GM19239 (cell line): ENCODE measurements around the gene CABLES2.

Source experiments
- DNase-seq: peaks from one replicate; pipeline ENCODE4 v3.0.0; 2011; ENCODE audit warnings: low spot score; ENCODE audit not compliant: insufficient read length
- FAIRE-seq: peaks from 2 replicates; lab custom pipeline; 2011; peaks lifted over from hg19 to GRCh38; lab: Jason Lieb, UNC

Gene CABLES2

DNA sequence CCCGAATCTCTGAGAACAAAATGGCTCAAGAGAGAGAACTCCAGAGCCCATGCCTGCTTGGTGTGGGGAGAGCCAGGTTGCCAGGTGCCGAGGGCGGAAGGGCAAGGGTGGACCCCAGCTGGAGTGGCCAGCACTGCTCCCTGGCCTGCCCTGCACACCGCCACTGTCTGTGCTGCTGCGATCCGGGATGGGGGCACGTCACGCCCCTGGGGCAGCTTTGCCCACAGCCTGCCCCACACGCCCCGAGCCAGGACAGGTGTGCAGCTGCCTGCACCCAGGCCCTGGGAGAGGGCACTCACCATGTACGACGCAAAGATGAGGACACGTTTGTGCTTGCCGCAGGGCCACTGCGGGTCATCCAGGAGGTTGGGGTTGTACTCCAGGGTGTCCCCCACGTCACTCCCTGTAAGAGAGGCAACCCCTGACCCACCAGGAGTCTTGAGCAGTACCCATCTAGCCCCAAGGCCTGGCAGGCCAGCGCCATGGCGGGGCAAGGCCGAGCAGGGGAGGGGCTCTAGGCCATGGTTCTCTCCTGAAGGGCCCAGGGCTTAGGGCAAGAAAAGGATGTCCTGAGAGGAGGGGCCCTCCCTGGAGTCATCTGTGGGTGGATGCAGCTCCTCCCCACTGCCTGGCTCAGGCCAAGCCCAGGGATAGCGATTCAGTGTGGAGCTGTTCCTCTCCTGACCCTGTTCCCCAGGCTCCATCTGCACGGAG, 14.3 kb downstream of the CABLES2 start:
- no peak for FAIRE-seq
- DNase-seq, result no peak

DNA sequence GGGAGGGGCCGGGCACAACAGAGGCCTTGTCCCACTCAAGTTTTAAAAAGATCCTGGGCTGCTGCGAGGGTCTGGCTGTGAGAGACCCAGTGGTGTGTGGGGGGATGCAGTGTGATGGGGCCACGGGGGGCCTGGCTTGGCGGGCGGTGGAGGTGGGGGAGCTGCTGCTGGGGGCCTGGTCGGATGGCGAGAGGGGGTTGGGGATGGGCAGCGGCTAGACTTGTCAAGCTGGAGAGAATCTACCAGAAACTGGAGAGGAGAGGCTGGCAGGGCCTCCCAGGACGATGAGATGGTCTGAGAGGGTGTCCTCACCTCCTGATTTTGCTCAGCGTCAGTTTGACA, 15.0 kb downstream of the CABLES2 start:
- DNase-seq (no peak), FAIRE-seq (no peak)

DNA sequence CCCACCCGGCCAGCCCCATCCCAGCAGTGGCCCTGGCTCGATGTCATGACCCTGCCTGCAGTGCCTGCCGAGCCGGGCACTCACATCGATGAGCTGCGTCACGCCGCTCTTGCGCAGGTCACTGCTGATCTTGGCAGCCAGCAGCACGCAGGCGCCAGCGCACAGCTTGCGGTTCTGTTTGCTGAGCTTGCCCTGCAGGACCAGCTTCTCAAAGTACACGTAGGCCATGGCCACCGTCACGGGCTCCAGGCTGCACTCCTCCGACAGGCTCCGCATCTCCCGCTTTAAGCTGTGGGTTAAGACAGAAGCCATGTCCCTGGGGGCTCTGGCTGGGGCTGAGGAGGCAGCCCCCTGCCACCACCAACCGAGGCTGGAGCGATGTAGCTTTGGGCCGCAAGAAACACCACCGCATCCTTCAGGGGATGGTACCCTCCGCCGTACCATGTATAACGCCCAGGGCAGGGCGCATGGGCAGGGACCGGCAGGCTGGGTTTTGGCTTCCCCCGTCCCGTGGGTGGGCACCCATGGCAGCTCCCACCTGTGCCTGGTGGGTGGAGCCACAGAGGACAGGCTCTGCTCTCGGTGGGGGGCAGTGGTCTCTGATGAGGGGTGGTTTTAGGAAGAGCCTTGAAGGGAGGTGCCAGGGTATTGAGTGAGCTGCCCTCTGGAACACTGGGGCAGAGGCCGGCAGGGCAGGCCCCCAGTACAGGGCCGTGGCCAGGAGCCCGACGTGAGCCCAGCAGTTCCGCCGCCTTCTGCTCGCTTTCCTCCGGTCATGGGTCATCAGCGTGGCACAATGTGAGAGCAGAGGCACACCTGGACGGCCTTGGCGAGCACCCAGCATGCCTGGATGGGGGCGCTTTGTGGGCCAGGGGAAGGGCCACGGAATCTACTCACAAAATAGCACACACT, 15.7 kb downstream of the CABLES2 start:
- FAIRE-seq, result no peak
- DNase-seq, result no peak

DNA sequence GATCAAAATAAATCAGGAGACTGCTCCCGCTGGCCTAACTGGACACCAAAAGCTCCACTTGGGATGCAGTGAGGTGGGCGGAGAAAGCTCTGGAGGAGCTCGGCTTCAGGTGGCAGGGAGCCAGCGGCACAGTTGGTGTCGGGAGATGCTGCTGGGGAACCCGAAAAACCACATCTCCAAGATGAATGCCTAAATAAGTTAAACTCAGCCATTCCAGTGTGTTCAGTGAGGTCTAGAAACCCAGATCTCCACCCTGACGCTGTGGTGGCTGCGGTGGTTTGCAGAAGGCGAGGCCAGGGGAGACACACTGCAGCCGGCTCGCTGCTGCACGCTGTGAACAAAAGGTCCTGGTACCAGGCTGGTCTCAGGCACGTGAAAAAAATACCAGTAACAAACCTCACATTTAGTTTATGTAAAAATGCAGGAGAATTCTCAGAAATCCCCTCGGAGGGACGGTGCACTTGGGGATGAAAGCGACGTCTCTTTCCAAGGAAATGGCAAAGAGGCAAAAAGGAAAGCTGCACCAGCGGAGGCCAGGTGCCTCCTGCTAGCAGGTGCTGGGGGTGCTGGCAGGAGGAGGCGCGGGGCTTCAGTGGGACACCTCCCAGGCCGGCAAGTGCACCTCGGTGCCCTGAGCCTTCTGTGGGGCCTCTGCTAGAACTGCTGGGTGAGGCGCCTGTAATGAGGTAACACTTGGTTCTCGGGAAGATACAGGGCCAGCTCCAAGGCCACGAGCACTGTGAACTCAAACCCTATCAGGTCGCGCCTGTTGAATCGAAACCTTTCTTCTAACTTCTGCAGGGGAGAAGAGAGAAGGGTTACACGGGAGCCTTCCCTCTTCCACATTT, 16.5 kb downstream of the CABLES2 start:
- FAIRE-seq (no peak), DNase-seq (no peak)

DNA sequence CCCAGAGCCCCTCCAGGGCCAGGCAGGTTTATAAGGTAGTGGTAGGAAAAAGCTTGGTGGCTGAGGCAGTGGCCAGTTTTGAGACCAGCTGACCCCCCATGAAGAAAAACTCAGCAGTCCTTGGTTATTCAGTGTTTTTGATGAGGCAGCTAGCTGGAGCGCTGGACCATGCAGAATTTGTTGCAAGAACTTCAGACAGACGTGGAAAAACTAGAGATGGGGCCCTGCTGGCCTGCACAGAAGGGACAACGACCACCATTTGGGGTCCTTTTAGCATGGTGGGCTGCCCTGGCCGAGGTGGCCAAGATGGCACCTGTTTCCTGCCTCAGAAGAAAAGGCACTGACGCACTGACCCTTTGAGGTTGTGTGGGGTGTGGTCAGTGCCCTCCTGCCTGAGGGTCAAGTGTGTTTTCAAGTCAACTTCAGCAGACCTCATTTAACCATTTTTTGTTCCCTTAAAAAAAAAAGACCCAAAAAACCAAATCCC, 17.4 kb downstream of the CABLES2 start:
- DNase-seq (no peak), FAIRE-seq (no peak)

DNA sequence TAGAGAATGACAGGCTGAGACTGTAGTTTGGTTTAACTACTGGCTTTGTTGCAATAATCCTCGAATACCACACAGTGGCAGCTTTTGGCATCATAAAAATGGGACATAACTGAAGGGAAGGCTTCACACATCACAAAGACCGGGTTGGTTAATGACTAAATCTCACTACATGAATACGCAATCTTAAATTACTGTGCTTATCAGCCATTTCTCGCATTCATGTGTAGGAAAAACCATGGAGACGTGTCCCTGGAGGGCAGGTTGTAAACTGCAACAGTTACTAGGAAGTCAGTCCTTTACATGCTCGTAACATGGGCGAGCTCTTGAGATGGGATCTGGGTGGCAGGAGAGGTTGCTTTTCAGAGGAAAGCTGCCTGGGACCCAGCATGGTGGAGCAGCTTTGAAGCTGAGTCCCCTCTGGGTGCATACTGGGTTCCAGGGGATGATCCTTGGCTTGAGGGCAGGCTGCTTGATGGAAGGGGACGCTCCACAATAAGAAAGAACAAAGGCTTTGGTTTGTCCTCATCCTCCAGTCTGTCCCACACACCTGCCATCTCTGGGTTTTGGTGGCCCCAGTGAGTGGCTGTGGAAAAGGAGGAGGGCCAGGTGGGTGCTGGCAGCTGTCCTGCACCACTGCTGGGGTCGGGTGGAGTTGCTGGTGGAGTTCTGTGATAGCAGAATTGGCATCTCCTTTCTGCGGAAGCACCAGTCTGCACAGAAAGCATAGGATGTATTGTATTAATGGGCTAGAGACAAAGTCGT, 18.1 kb downstream of the CABLES2 start:
- DNase-seq (no peak), FAIRE-seq (peak; percentile 54)

DNA sequence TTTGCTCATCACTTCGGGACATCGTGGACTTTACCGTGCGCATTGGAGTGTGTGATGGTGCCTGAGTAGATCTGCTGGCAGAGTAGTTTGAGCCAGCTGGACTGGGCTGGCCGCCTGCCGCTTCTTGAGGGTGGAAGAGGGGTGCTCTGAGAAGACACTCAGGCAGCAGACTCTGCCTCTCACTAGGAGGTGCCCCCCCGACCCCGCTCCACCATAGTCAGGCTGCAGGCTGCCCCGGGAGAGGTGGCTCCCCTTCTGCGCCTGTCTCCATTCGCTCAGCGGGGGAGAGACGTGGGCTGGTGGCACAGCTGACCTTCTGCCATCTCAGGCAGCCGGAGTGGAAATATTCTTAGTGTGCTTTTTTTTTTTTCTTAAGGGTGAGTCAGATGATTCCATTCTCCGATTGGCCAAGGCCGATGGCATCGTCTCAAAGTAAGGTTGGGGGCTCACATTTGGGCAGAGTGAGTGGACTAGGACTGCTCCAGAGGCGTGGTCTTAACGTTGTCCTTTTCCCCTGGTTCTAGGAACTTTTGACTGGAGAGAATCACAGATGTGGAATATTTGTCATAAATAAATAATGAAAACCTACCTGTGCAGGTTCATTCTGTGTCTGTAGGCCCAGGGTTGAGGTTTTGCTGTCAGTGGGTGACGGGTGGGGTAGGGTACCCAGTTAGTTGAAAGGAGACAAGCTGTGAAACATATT, 19.0 kb downstream of the CABLES2 start:
- FAIRE-seq (no peak), DNase-seq (no peak)

DNA sequence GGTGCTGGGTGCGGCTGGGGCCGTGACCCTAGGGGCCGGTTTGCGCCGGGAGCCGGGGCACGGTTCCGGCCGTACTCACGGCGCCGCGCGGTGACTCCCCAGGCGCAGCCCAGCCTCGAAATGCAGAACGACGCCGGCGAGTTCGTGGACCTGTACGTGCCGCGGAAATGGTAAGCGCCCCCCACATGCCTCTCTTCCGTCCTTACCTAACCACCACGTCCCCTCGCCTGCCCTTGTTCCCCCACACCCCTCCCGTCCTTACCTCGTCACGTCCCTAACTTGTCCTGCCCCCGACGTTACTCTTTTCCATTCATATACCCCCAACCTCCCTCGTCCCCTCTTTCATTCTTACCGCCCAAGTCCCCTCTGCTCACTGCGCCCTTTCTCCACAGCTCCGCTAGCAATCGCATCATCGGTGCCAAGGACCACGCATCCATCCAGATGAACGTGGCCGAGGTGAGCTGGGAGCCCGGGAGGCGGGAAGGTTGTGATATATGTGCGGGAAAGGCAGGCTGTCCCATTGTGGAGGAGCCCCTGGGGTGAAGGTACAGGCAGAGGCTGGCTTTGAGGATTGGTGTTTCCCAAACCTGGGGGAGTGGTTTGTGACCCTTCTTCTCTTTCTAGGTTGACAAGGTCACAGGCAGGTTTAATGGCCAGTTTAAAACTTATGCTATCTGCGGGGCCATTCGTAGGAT, 19.7 kb downstream of the CABLES2 start:
- DNase-seq, result no peak
- no peak for FAIRE-seq

DNA sequence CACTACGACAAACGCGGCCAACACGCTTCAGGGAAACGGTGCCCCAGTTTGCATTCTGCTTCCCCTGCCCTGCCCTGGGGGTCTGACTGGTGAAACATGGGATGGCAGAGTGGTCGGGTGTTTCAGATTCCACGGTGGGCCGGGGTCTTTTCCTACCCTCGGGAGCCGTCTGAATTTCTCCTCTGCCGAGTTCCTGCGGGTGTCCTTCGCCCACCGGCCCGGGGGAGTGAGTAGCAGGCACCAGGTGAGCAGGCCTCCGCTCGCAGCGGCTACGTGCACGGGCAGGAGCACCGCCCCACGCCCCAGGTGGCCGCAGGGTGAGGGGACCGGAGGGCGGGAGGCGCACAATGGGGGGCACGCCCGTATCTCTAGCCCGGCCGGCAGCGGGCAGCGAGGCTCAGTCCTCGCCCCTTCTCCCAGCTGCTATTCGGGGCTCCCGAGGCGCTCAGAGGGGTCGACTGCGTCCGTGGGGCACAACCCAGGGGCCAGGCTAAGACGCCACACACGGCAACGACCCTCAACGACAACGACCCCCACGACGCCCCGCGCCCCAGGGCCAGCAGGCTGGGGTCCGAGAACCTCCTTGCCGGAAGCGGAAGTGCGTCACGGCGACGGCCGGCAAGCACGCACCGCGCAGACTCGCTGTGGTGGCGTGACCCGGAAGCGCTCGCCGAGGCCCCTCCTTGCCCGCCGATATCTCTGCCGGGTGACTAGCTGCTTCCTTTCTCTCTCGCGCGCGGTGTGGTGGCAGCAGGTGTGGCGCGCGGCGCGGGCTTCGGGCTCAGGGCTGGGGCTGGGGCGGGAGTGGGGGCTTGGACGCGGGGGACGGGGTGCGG, 20.5 kb downstream of the CABLES2 start, which contains the start of gene RPS21:
RPS21 (plus strand) TSS at position 721 of the 836 bp plus-strand sequence. CDS start 236 bp downstream, outside the sequence.
- peak; percentile 97 for DNase-seq
- FAIRE-seq, result peak; percentile 87

DNA sequence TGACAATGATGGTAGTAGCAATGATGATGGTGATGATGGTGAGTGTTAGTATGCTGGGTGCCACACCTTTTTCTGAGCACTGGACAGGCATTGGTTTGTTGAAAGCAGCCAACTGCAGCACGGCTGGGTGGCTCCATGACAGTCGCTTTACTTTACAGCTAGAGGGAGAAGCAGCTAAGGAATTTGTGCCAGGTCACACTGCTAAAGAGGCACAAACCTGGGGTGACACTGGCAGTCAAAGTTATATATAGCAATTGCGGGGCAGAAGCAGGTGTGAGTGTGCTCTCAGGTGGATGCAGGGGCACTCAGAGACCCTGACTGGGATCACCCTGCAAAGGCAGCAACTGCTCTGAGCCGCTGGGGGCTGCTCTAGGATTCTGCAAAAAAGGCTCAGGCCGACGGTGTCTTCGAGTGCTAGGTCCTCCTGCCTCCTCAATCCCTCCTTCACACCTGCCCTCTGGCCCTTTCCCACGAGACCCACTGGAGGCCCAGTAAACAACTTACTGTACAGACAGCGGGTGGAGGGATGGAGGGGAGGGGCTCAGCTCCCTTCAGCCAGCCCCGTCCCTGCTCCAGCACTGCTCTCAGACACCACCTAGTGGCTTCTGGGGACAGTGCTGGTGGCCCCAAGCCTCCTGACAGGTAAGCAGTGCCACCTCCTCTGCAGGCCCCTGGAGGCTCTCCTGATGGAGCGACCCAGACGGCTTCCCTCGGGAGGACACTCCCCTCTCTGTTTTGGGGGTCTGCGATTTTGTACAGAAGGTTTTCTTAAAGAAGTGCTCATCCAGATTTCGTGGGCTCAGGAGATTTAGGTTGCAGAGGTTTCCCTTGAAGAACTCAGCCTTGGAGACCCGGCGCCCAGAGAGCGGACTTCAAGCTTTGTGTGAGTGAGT, 24.5 kb downstream of the CABLES2 start:
- peak; percentile 84 for DNase-seq
- peak; percentile 82 for FAIRE-seq

DNA sequence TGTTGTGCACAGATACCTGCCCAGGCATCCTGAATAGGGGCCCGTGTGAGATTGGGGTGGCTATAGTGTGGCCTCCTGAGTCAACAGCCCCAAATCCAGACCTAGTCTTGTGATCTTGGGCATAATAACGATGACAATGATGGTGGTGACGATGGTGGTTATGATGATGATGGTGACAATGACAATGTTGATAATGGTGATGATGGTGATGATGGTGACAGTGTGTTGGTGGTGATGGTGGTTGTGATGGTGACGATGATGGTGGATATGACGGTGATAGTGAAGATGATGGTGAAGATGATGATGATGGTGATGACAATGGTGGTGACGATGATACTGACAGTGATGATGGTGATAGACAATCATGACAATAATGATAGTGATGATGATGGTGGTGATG, 25.2 kb downstream of the CABLES2 start:
- no peak for DNase-seq

DNA sequence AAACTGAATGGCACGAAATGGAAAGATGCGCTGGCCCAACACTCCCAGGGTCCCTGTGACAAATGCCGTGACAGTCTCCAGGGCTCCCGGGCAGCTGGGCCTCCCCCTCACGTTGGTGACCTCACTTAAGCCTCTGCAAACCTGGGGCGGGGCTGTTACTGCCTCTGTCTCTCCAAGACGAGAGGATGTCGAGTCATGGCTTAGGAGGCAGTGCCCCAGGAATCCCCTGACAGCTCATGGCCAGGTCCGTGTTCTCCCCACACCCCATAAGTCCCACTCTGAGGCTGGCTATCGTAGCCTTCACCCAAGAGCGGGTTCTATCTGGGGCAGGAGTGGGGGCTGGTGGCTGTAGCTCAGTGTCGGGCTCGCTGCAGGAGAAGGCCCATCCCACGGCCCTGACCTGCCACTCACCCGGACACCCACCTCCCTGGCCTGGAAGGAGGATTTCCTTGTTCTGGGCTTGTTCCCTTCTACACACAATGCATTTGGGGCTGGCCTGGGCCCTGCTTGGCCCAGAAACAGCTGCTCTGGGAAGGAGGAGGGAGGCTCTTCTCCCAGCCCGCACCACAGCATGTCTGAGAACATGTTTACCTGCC, 25.8 kb downstream of the CABLES2 start:
- FAIRE-seq (no peak), DNase-seq (no peak)

More for the DNA sequence above, 25.2 kb downstream of the CABLES2 start:
- no peak for FAIRE-seq

DNA sequence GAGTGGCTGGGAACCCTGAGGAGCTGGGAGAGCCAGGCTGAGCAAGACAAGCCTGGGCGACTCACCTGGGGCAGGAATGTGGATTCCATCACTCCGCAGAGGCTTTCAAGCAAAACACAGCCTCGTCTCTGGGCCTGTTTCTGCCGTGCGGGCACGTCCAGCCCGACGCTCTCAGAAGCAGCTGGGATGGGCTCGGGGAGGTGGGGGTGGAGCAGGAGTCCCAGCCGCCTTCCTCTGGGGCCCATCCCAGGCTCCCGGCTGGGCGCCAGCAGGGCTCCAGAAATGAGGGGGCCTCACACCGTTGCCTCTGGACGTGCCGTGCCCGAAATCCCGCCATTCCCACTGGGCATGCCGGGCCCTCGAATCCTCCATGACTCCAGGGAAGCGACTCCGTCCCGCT, 28.9 kb downstream of the CABLES2 start:
- FAIRE-seq (no peak), DNase-seq (no peak)

DNA sequence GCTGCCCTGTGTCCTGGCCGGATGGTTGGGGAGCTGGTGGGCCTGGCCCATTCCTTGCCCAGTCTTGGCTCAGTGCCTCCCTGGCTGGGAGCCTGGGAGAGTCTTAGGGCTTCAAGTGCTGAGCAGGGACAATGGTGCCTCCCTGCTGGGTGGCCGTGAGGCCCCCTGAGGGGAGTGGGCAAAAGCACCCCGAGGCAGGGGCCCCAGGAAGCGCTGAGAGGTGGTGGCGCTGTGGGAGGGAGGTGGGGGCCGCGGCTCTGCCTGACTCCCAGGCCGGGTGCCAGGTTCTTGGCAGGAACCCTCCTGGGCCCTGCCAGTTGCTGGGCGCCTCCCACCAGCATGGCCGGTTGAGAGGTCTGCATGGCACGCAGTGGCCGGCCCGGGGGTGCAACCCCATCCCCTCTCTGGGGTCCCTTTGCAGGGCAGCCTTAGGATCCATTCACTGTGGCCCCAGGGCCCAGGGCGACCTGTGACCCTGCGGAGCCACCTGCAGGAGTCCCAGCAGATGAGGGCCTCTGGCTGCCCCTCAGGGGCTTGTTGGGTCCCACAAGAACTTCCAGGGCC, 29.4 kb downstream of the CABLES2 start:
- FAIRE-seq (no peak), DNase-seq (no peak)

DNA sequence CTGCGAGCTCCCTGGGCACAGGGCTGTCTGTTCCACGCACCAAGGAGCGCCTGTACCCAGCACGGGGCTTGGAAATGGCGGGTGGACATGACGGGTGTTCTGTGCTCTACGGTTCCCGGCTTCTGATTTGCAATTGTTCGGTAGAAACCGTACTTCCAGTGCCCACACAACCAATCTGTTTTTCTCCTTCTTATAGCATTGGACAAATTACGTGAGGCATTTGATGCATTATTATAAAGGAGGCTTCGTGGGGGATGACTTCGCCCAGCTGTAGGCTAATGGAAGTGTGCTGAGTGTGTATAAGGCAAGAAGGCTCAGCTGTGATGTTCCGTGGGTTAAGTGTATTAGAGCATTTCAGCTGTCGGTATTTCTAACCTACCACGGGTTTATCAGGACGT, 30.0 kb downstream of the CABLES2 start:
- DNase-seq (no peak), FAIRE-seq (no peak)
